ENCODE results near the gene ADK.

The ADK gene

DNA sequence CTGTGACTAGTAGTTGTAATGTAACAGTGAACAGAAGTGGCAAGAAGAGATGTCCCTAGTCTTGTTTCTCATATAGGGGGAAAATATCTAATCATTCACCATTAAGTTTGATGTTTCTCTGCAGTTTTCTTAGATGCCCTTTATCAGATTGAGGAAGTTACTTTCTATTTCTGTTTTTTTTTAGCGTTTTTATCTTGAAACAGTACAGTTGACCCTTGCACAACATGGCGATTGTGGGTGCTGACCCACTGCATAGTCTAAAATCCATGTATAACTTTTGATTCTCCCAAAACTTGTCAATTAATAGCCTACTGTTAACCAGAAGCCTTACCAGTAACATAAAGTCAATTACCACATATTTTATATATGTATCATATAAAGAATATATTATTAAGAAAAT is 192.0 kb downstream of the ADK start:
- H2AFZ ChIP-seq (ENCODE audit: low read length), result no peak overlapping the region
- H3K27me3 ChIP-seq (ENCODE audit: insufficient read depth, low read length, poor library complexity, severe bottlenecking), result no peaks in the 10 kb centered on the region
- no peak overlapping the region for H3K4me3 ChIP-seq (ENCODE audit: low read length, poor library complexity, severe bottlenecking)
- H3K9ac ChIP-seq (ENCODE audit: low read depth, low read length, poor library complexity, severe bottlenecking), result no peak overlapping the region
- H3F3A ChIP-seq (ENCODE audit: low read depth), result no peaks in the 10 kb centered on the region
- no peaks in the 10 kb centered on the region for H3K79me2 ChIP-seq (ENCODE audit: insufficient read depth, low read length)
- no peaks in the 10 kb centered on the region for H3K9me2 ChIP-seq (replicated peaks; ENCODE audit: low read depth, low read length)
- no peaks in the 10 kb centered on the region for H3K36me3 ChIP-seq (ENCODE audit: insufficient read depth, low read length)
- H3K4me2 ChIP-seq (ENCODE audit: low read depth, low read length, poor library complexity, severe bottlenecking), result no peak overlapping the region
- H4K20me1 ChIP-seq (ENCODE audit: insufficient read depth, low read length, poor library complexity, severe bottlenecking), result no peaks in the 10 kb centered on the region
- TF ChIP-seq EZH2phosphoT487 (IDR thresholded peaks at IDR 0.05; ENCODE audit: borderline replicate concordance), result no peak
- TF ChIP-seq, protein P1, sequence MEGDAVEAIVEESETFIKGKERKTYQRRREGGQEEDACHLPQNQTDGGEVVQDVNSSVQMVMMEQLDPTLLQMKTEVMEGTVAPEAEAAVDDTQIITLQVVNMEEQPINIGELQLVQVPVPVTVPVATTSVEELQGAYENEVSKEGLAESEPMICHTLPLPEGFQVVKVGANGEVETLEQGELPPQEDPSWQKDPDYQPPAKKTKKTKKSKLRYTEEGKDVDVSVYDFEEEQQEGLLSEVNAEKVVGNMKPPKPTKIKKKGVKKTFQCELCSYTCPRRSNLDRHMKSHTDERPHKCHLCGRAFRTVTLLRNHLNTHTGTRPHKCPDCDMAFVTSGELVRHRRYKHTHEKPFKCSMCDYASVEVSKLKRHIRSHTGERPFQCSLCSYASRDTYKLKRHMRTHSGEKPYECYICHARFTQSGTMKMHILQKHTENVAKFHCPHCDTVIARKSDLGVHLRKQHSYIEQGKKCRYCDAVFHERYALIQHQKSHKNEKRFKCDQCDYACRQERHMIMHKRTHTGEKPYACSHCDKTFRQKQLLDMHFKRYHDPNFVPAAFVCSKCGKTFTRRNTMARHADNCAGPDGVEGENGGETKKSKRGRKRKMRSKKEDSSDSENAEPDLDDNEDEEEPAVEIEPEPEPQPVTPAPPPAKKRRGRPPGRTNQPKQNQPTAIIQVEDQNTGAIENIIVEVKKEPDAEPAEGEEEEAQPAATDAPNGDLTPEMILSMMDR (conservative IDR thresholded peaks at IDR 0.05; ENCODE audit: low read length), result no peak
- no peaks in the 10 kb centered on the region for H3K4me1 ChIP-seq (ENCODE audit: insufficient read depth, low read length, poor library complexity, severe bottlenecking)
- H3K9me3 ChIP-seq (ENCODE audit: insufficient read depth, low read depth, low read length), result peaks cover 9% of the 10 kb centered on the region; the same call in 1 of the 2 replicates

DNA sequence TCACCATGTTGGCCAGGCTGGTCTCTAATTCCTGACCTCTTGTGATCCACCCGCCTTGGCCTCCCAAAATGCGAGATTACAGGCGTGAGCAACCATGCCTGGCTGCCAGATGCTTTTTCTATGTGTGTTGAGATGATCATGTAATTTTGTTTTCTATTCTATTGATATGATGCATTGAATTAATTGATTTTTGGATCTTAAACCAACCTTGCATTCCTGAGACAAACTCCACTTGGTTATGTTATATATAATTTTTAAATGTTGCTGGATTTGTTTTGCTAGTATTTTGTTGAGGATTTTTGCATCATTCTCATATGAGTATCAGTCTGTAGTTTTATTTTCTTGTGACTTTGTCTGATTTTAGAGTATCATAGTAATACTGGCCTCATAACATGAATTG is 192.8 kb downstream of the ADK start:
- no peak for TF ChIP-seq EZH2phosphoT487 (IDR thresholded peaks at IDR 0.05; ENCODE audit: borderline replicate concordance)
- TF ChIP-seq, protein P1 (conservative IDR thresholded peaks at IDR 0.05; ENCODE audit: low read length), result no peak
- H3K9me2 ChIP-seq (replicated peaks; ENCODE audit: low read depth, low read length), result no peaks in the 10 kb centered on the region
- no peak overlapping the region for H3K9ac ChIP-seq (ENCODE audit: low read depth, low read length, poor library complexity, severe bottlenecking)
- no peak overlapping the region for H3K4me3 ChIP-seq (ENCODE audit: low read length, poor library complexity, severe bottlenecking)
- no peaks in the 10 kb centered on the region for H3K4me1 ChIP-seq (ENCODE audit: insufficient read depth, low read length, poor library complexity, severe bottlenecking)
- no peak overlapping the region for H3K4me2 ChIP-seq (ENCODE audit: low read depth, low read length, poor library complexity, severe bottlenecking)
- no peaks in the 10 kb centered on the region for H3K27me3 ChIP-seq (ENCODE audit: insufficient read depth, low read length, poor library complexity, severe bottlenecking)
- no peak overlapping the region for H2AFZ ChIP-seq (ENCODE audit: low read length)
- H4K20me1 ChIP-seq (ENCODE audit: insufficient read depth, low read length, poor library complexity, severe bottlenecking), result no peaks in the 10 kb centered on the region
- H3K36me3 ChIP-seq (ENCODE audit: insufficient read depth, low read length), result no peaks in the 10 kb centered on the region
- H3K9me3 ChIP-seq (ENCODE audit: insufficient read depth, low read depth, low read length), result peaks cover 9% of the 10 kb centered on the region; the same call in 1 of the 2 replicates
- H3F3A ChIP-seq (ENCODE audit: low read depth), result no peaks in the 10 kb centered on the region
- no peaks in the 10 kb centered on the region for H3K79me2 ChIP-seq (ENCODE audit: insufficient read depth, low read length)

DNA sequence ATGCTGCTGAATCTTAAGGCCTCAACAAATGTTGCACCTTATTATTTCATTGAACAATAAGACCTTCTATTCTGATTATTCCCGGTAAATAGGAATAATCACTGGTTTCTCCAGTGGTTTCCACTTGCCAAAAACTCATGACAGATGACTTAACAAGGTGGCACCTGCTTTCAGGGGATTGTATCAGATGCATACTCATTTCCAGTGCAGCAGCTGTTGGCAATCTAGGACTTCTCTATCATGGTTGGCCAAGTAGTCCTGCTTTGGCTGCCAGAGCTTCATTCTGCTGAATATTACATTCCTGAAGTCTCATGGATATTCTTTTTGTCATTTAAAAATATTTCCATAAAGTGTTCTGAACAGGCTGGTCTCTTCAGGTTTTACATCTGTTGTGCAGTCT is 193.3 kb downstream of the ADK start:
- Histone ChIP-seq H3F3A (ENCODE audit: low read depth) (no peaks in the 10 kb centered on the region), H3K4me3 (ENCODE audit: low read length, poor library complexity, severe bottlenecking) (no peak overlapping the region), H3K9me3 (ENCODE audit: insufficient read depth, low read depth, low read length) (peaks cover 9% of the 10 kb centered on the region; the same call in 1 of the 2 replicates), H3K4me1 (ENCODE audit: insufficient read depth, low read length, poor library complexity, severe bottlenecking) (no peaks in the 10 kb centered on the region), H3K9me2 (replicated peaks; ENCODE audit: low read depth, low read length) (no peaks in the 10 kb centered on the region), H2AFZ (ENCODE audit: low read length) (no peak overlapping the region), H3K27me3 (ENCODE audit: insufficient read depth, low read length, poor library complexity, severe bottlenecking) (no peaks in the 10 kb centered on the region), H3K36me3 (ENCODE audit: insufficient read depth, low read length) (no peaks in the 10 kb centered on the region), H3K79me2 (ENCODE audit: insufficient read depth, low read length) (no peaks in the 10 kb centered on the region), H3K9ac (ENCODE audit: low read depth, low read length, poor library complexity, severe bottlenecking) (no peak overlapping the region), H4K20me1 (ENCODE audit: insufficient read depth, low read length, poor library complexity, severe bottlenecking) (no peaks in the 10 kb centered on the region), H3K4me2 (ENCODE audit: low read depth, low read length, poor library complexity, severe bottlenecking) (no peak overlapping the region)
- TF ChIP-seq EZH2phosphoT487 (IDR thresholded peaks at IDR 0.05; ENCODE audit: borderline replicate concordance), result no peak
- TF ChIP-seq, protein P1 (conservative IDR thresholded peaks at IDR 0.05; ENCODE audit: low read length), result no peak

Measured in Loucy (cell line).